HepG2 (cell line): ENCODE results near the gene MPZL3. TPM values are rescaled to one million over a fixed set of nuclear protein-coding genes. Genes with fewer than 3 reads are reported as not detected.
A peak's percentile ranks its signal among the peaks of the same experiment; 100 is the strongest.

Experiments
- EZH2 ChIP-seq: conservative IDR thresholded peaks from 2 replicates; pipeline ENCODE4 v1.6.1; 2012; ENCODE audit warnings: mild to moderate bottlenecking, low read depth, low read length, moderate library complexity
- HDAC2 ChIP-seq: sonication (generic); formaldehyde crosslinking; IDR thresholded peaks from 2 replicates; pipeline ENCODE4 v1.4.0; 2020; ENCODE audit warnings: missing genetic modification reagents
- HNRNPUL1 ChIP-seq: fragments of 200-400 bp; formaldehyde crosslinking; IDR thresholded peaks from 2 replicates; pipeline ENCODE4 v1.6.1; 2017; ENCODE audit warnings: low read depth, mild to moderate bottlenecking, low read length, moderate library complexity
- MAFF ChIP-seq: IDR thresholded peaks from 2 replicates; pipeline ENCODE4 v1.6.1; 2011; ENCODE audit warnings: low read depth, low read length, improper control_type of control experiment
- NCOA1 ChIP-seq: sonication (generic); formaldehyde crosslinking; IDR thresholded peaks from 2 replicates; pipeline ENCODE4 v1.9.0; 2021; ENCODE audit warnings: missing genetic modification reagents
- RBFOX2 ChIP-seq: fragments of 200-400 bp; formaldehyde crosslinking; IDR thresholded peaks from 2 replicates; pipeline ENCODE4 v1.6.1; 2017; ENCODE audit warnings: low read depth, mild to moderate bottlenecking, low read length
- RFX1 ChIP-seq: fragments of 450-650 bp; IDR thresholded peaks from 2 replicates; pipeline ENCODE4 v1.6.1; 2017
- XRCC5 ChIP-seq: fragments of 200-400 bp; formaldehyde crosslinking; optimal IDR thresholded peaks from 2 replicates; pipeline ENCODE3; 2017; ENCODE audit warnings: mild to moderate bottlenecking, low read length
- ZNF224 ChIP-seq: sonication (generic); formaldehyde crosslinking; IDR thresholded peaks from 2 replicates; pipeline ENCODE4 v1.5.0; 2020; ENCODE audit warnings: mild to moderate bottlenecking, missing genetic modification reagents
- polyA plus RNA-seq, 8 experiments: library from polyadenylated mRNA; depleted of rRNA in 3 of 8; stranded (reverse) in 7 of 8; unstranded in 1 of 8; fragments of >200 nt; fragmentation: Illumina TruSeq in 4 of 8; extraction: Trizol in 4 of 8; gene quantifications; 2 replicates each; pipeline versions ENCODE4 v1.2.1 to v1.2.3, GENCODE V29; 2011 to 2016; ENCODE audit warnings: low read depth in 4 of 8, missing spikeins in 1 of 8, mixed read lengths in 1 of 8; ENCODE audit not compliant: insufficient read depth in 1 of 8
- total RNA-seq, 5 experiments: library from RNA; depleted of rRNA; stranded (reverse); fragments of >200 nt; fragmentation: Illumina TruSeq; extraction: Trizol; gene quantifications; 2 replicates each; pipeline ENCODE4 v1.2.3, GENCODE V29; 2016; ENCODE audit warnings: low read depth in 1 of 5
- TF ChIP-seq, protein P1 (sequence below): sonication (generic); formaldehyde crosslinking; IDR thresholded peaks from 2 replicates; pipeline ENCODE4 v1.8.0; 2022; ENCODE audit warnings: mild to moderate bottlenecking, missing genetic modification reagents
- TF ChIP-seq, protein P2 (sequence below): fragments of 450-650 bp; IDR thresholded peaks from 2 replicates; pipeline ENCODE4 v1.6.1; 2017; ENCODE audit warnings: mild to moderate bottlenecking
- TF ChIP-seq, protein P3 (sequence below): sonication (generic); formaldehyde crosslinking; IDR thresholded peaks from 2 replicates; pipeline ENCODE4 v1.5.0; 2020; ENCODE audit warnings: mild to moderate bottlenecking, missing genetic modification reagents, borderline replicate concordance
- TF ChIP-seq, protein P4 (sequence below): sonication (generic); formaldehyde crosslinking; IDR thresholded peaks from 2 replicates; pipeline ENCODE4 v1.5.0; 2020; ENCODE audit warnings: mild to moderate bottlenecking, missing genetic modification reagents

The MPZL3 gene
- total and polyA plus RNA-seq, 2 of the 13 experiments (the other 11 are each of a cell fraction or from before 2014, with no cell fraction given), result 5.3 to 9.3 TPM

DNA sequence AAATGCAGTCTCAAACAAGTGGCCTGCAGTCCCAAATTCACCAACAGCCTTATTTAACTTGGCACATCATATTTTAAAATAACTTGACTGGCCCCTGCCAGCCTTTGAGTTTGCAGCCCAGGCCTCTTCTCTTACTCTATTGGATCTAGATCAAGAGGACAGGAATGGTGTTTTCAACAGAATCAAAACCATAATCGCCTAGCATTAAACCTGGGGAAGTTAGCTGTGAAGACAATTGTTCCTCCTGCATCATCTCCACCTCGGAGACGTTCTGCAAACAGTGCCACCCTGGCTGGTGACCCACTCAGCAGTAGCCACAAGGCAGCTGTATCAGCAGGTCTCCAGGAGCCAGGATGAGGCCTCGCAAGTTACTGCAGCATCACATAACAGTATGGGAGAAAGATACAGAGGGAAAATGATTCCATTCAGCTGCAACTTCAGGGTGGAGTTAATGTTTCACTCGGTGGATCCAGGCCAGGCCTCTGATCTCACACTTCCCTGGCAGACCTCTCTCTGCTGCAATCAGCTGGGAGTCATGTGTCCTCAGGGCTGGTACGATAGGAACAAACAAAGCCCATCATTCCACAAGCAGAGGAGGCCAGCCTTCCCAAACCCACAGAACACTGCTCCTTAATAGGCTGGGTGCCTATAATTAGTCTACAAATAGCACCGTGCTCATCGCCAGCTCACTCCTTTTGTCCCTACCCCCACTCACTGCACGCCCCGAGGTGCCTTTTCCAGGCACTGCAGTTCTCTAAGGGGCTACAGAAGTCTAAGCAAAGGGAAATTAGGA, 57.1 kb downstream of the MPZL3 start (continued):
- TF ChIP-seq, protein P1, sequence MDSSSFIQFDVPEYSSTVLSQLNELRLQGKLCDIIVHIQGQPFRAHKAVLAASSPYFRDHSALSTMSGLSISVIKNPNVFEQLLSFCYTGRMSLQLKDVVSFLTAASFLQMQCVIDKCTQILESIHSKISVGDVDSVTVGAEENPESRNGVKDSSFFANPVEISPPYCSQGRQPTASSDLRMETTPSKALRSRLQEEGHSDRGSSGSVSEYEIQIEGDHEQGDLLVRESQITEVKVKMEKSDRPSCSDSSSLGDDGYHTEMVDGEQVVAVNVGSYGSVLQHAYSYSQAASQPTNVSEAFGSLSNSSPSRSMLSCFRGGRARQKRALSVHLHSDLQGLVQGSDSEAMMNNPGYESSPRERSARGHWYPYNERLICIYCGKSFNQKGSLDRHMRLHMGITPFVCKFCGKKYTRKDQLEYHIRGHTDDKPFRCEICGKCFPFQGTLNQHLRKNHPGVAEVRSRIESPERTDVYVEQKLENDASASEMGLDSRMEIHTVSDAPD (CRISPR knock-in tag), result no peak; the same call in 1 of the 2 replicates
- TF ChIP-seq, protein P2, sequence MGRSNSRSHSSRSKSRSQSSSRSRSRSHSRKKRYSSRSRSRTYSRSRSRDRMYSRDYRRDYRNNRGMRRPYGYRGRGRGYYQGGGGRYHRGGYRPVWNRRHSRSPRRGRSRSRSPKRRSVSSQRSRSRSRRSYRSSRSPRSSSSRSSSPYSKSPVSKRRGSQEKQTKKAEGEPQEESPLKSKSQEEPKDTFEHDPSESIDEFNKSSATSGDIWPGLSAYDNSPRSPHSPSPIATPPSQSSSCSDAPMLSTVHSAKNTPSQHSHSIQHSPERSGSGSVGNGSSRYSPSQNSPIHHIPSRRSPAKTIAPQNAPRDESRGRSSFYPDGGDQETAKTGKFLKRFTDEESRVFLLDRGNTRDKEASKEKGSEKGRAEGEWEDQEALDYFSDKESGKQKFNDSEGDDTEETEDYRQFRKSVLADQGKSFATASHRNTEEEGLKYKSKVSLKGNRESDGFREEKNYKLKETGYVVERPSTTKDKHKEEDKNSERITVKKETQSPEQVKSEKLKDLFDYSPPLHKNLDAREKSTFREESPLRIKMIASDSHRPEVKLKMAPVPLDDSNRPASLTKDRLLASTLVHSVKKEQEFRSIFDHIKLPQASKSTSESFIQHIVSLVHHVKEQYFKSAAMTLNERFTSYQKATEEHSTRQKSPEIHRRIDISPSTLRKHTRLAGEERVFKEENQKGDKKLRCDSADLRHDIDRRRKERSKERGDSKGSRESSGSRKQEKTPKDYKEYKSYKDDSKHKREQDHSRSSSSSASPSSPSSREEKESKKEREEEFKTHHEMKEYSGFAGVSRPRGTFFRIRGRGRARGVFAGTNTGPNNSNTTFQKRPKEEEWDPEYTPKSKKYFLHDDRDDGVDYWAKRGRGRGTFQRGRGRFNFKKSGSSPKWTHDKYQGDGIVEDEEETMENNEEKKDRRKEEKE, result no peak
- peak; percentile 24; the same call in 1 of the 2 replicates for TF ChIP-seq ZNF224 (CRISPR knock-in tag)
- TF ChIP-seq, protein P3, sequence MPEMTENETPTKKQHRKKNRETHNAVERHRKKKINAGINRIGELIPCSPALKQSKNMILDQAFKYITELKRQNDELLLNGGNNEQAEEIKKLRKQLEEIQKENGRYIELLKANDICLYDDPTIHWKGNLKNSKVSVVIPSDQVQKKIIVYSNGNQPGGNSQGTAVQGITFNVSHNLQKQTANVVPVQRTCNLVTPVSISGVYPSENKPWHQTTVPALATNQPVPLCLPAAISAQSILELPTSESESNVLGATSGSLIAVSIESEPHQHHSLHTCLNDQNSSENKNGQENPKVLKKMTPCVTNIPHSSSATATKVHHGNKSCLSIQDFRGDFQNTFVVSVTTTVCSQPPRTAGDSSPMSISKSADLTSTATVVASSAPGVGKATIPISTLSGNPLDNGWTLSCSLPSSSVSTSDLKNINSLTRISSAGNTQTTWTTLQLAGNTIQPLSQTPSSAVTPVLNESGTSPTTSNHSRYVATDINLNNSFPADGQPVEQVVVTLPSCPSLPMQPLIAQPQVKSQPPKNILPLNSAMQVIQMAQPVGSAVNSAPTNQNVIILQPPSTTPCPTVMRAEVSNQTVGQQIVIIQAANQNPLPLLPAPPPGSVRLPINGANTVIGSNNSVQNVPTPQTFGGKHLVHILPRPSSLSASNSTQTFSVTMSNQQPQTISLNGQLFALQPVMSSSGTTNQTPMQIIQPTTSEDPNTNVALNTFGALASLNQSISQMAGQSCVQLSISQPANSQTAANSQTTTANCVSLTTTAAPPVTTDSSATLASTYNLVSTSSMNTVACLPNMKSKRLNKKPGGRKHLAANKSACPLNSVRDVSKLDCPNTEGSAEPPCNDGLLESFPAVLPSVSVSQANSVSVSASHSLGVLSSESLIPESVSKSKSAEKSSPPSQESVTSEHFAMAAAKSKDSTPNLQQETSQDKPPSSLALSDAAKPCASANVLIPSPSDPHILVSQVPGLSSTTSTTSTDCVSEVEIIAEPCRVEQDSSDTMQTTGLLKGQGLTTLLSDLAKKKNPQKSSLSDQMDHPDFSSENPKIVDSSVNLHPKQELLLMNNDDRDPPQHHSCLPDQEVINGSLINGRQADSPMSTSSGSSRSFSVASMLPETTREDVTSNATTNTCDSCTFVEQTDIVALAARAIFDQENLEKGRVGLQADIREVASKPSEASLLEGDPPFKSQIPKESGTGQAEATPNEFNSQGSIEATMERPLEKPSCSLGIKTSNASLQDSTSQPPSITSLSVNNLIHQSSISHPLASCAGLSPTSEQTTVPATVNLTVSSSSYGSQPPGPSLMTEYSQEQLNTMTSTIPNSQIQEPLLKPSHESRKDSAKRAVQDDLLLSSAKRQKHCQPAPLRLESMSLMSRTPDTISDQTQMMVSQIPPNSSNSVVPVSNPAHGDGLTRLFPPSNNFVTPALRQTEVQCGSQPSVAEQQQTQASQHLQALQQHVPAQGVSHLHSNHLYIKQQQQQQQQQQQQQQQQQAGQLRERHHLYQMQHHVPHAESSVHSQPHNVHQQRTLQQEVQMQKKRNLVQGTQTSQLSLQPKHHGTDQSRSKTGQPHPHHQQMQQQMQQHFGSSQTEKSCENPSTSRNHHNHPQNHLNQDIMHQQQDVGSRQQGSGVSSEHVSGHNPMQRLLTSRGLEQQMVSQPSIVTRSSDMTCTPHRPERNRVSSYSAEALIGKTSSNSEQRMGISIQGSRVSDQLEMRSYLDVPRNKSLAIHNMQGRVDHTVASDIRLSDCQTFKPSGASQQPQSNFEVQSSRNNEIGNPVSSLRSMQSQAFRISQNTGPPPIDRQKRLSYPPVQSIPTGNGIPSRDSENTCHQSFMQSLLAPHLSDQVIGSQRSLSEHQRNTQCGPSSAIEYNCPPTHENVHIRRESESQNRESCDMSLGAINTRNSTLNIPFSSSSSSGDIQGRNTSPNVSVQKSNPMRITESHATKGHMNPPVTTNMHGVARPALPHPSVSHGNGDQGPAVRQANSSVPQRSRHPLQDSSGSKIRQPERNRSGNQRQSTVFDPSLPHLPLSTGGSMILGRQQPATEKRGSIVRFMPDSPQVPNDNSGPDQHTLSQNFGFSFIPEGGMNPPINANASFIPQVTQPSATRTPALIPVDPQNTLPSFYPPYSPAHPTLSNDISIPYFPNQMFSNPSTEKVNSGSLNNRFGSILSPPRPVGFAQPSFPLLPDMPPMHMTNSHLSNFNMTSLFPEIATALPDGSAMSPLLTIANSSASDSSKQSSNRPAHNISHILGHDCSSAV (CRISPR knock-in tag), result 0 out of 2 replicates have a peak, but pooled peaks have one; percentile 58
- TF ChIP-seq EZH2, result no peak
- peak; percentile 83 for TF ChIP-seq XRCC5
- TF ChIP-seq RBFOX2, result peak; percentile 25; the same call in 1 of the 2 replicates
- peak; percentile 93 for TF ChIP-seq HDAC2 (CRISPR knock-in tag)
- TF ChIP-seq, protein P4, sequence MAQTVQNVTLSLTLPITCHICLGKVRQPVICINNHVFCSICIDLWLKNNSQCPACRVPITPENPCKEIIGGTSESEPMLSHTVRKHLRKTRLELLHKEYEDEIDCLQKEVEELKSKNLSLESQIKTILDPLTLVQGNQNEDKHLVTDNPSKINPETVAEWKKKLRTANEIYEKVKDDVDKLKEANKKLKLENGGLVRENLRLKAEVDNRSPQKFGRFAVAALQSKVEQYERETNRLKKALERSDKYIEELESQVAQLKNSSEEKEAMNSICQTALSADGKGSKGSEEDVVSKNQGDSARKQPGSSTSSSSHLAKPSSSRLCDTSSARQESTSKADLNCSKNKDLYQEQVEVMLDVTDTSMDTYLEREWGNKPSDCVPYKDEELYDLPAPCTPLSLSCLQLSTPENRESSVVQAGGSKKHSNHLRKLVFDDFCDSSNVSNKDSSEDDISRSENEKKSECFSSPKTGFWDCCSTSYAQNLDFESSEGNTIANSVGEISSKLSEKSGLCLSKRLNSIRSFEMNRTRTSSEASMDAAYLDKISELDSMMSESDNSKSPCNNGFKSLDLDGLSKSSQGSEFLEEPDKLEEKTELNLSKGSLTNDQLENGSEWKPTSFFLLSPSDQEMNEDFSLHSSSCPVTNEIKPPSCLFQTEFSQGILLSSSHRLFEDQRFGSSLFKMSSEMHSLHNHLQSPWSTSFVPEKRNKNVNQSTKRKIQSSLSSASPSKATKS (CRISPR knock-in tag), result 0 out of 2 replicates have a peak, but pooled peaks have one; percentile 66
- TF ChIP-seq MAFF, result 0 out of 2 replicates have a peak, but pooled peaks have one; percentile 3
- peak; percentile 79; the same call in 1 of the 2 replicates for TF ChIP-seq HNRNPUL1
- TF ChIP-seq NCOA1 (CRISPR knock-in tag), result no peak
- no peak for TF ChIP-seq RFX1
